HFF-Myc (cell line): Measurements from ENCODE around the gene MICU1.

Source experiments
- DNase-seq: peaks from one replicate; pipeline ENCODE4 v3.0.0-alpha.2; 2011; ENCODE audit warnings: low read depth; ENCODE audit errors: extremely low read depth
- H3K4me3 ChIP-seq: replicated peaks from 2 replicates; pipeline ENCODE4 v1.5.1; 2011; ENCODE audit warnings: low read depth, mild to moderate bottlenecking, control low read depth, low read length
- CTCF ChIP-seq: IDR thresholded peaks from 2 replicates; pipeline ENCODE4 v1.5.1; 2012; ENCODE audit warnings: mild to moderate bottlenecking, low read depth, low read length, control low read depth; ENCODE audit errors: missing control alignments

Gene MICU1

GRCh38 chr10:72334825-72335393, 291.0 kb downstream of the MICU1 start:
- TF ChIP-seq CTCF, result no peak
- H3K4me3 ChIP-seq, result no peak overlapping the region
- DNase-seq, result no peak

- no peak for DNase-seq
- TF ChIP-seq CTCF, result no peak
- no peak overlapping the region for H3K4me3 ChIP-seq
These were observed 291.6 kb downstream of the MICU1 start for GRCh38 chr10:72334196-72334824.

DNA sequence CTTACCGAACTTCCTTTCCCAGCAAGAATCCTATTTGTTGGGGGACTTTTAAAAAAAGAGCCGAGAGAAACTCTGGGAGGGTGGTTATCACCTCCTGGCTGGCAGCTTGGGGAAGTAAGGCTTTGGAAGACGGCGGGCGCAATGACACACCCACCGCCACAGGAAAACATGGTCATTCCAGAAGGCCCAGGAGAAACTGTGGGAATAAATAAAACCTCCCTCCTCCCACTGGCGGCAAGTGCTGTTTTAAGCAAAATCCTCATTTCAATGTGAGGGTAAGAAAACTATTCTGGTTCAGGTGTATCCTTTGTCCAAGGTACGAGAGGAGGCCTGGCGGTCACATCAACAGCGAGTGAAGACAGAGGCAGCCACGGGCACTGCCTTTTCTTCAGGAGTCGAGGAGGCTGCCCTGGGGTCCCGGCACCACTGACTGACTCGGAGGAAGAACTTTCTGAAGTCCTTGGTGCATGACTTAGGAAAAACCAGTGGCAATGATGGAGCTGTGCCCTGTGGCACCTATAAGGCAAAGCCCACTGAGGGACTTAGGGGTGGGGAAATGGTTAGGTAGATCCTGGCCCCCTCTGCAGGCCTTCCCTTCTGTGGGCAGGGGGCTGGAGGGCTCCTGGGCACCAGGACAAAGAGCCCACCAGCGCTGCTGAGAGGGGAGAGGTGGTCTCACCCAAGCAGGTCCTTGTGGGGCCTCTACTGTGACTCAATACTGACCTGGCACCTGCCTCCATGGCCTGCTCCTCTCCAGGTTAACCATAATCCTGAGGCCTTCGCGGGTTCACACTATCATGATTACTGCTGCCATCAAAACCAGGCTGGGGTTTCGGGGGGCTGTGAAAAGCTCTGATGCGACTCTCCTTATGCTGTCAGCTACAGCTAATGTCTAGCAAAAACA, 292.5 kb downstream of the MICU1 start:
- DNase-seq, result no peak
- TF ChIP-seq CTCF, result no peak
- no peak overlapping the region for H3K4me3 ChIP-seq

DNA sequence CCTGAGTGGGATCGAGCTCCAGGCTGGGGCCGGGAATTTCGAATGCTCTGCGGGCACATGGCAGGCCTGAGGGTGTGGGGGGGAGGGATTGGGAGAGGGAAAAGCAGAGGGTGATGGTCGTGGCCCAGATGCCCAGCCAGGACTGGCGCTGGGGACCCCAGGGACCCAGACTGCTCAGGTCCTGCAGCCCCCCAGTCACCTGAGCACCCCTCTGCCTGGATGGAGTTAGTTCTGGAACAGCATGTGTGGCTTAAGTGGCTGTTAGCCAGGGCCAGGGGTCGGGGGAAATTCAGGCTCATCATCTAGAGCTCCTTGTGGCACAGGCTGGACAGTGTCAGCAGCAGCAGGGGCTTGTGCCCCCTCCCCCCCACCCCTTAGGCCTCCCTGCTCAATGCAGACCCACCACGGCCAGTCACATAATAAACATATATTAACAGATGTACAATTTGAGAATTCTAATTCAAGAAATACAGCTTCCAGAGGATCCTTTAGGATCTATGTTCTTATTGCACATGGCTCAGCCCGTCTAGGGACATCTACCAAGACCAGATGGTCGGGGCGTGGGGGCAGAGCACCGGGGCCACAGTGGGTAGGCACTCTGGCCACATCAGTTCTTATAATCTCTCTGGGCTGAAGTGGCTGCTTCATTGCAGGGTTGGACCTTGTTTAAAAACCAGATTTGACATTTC, 293.3 kb downstream of the MICU1 start:
- H3K4me3 ChIP-seq, result no peak overlapping the region
- no peak for TF ChIP-seq CTCF
- no peak for DNase-seq

DNA sequence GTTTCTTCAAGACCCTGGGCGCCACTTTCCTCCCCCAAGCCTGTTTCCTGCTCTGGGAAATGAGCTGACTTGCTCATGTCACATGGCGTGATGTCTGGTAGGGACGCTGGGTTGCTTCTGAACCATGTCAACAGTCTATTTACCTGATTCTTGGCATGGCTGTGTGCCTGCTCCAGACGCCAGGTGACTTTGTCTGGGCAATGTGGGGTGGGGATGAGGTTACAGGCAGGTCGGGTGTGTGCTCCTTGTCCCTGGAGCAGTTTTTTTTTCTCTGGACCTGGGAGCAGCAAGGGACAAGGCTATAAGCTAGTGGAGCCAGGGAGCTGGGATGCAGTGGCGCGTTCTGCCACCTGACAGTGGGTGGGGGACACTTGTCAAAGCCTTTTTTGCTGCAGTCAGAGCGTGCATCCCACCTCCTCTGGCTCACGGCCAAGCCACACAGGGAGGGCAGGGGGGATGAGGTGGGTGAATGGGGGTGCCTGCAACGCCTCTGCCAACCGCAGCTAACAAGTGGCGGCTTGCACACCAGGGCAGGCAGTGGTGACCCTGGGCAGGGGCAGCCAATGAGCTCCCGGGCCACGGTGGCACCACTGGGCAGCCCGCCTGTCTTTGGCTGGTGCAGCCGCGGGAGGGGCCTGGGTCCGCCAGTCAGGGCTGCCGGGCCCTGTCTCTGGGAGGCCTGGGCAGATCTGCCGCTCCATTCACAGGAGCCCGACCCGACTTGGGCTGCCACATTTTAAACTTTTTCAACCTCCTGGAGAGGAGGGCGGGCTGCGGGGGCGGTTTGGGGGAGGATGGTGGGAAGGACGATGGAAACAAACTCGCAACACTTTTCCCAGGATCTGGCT, 294.1 kb downstream of the MICU1 start:
- no peak overlapping the region for H3K4me3 ChIP-seq
- no peak for DNase-seq
- TF ChIP-seq CTCF, result no peak

DNA sequence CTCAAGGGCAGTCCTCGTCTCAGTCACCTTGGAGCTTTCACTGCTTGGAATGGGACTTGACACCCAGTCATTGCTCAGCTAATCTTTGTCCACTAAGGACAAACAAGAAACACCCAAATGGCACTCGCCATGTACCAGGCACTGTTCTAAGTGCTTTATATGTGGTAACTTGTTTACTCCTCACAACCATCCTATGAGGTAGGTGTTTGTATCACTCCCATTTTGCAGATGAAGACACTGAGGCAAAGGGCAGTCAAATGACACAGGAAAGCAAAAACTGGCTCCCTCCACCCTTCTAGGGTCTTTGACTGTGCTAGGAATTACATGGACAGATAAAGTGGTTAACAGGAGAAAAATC, 295.8 kb downstream of the MICU1 start:
- no peak for DNase-seq
- H3K4me3 ChIP-seq, result no peak overlapping the region
- no peak for TF ChIP-seq CTCF
